ENCODE data around the gene ILRUN. TPM values are rescaled to one million over a fixed set of nuclear protein-coding genes. Genes with fewer than 3 reads are reported as not detected.
"Not testable (repeated sequence)": the region's sequence is repeated elsewhere in the genome, so short reads cannot be mapped to it uniquely, and the experiment has no call there.

Gene ILRUN
- total RNA-seq, 2 experiments from 2014 or later = 27.1 to 82.7 TPM

- POLR2A ChIA-PET = interaction anchor here (0.6 to 0.9 kb wide), 2 partner anchors 30 to 93 kb away, joined by 4 to 5 read pairs; no protein-coding TSS in a partner anchor
- no TSS peak for BruUV-seq (replicated peaks)
- H3K4me1 ChIP-seq (ENCODE audit: insufficient read depth, low read length, poor library complexity, severe bottlenecking) = peaks cover 65% of the 10 kb centered on the region
- H2AFZ ChIP-seq (ENCODE audit: low read length) = no peak overlapping the region
- H3K4me2 ChIP-seq (ENCODE audit: low read length) = peak overlapping the region; percentile 5
- TF ChIP-seq CTCF (conservative IDR thresholded peaks at IDR 0.05; ENCODE audit: low read length) (no peak), EZH2phosphoT487 (IDR thresholded peaks at IDR 0.05; ENCODE audit: borderline replicate concordance, low read depth, low read length) (no peak)
- peak overlapping the region; percentile 6 for H3K27ac ChIP-seq (ENCODE audit: low read depth, low read length, poor library complexity, severe bottlenecking)
- H3K9me2 ChIP-seq (ENCODE audit: insufficient read depth, low read length) = no peaks in the 10 kb centered on the region
- H4K20me1 ChIP-seq (ENCODE audit: insufficient read depth, low read length) = no peaks in the 10 kb centered on the region
- intact Hi-C loops (cut with micrococcal nuclease; ENCODE audit: unreplicated experiment) = no loop called here
- peaks cover 60% of the 10 kb centered on the region for H3K36me3 ChIP-seq (ENCODE audit: insufficient read depth, low read length)
- H3K9me3 ChIP-seq (ENCODE audit: low read length) = no peaks in the 10 kb centered on the region
- peaks cover 78% of the 10 kb centered on the region for H3K79me2 ChIP-seq (ENCODE audit: insufficient read depth, low read depth, low read length)
- DNase-seq (ENCODE audit: low spot score) = no peak
- H3K4me3 ChIP-seq (ENCODE audit: low read depth, low read length, poor library complexity, severe bottlenecking) = no peak overlapping the region
- CTCF ChIA-PET (ENCODE audit: unreplicated experiment) = no interaction called here
Observed at GRCh38 chr6:34652263-34652662, 44.3 kb downstream of the ILRUN start.

GRCh38 chr6:34650823-34651222 is 45.7 kb downstream of the ILRUN start:
- no TSS peak for BruUV-seq (replicated peaks)
- H3K4me2 ChIP-seq (ENCODE audit: low read length) = peak overlapping the region; percentile 25
- H3K9me2 ChIP-seq (ENCODE audit: insufficient read depth, low read length) = no peaks in the 10 kb centered on the region
- CTCF ChIA-PET (ENCODE audit: unreplicated experiment) = no interaction called here
- no peak overlapping the region for H2AFZ ChIP-seq (ENCODE audit: low read length)
- H3K27ac ChIP-seq (ENCODE audit: low read depth, low read length, poor library complexity, severe bottlenecking) = peak overlapping the region; percentile 19
- intact Hi-C loops (cut with micrococcal nuclease; ENCODE audit: unreplicated experiment) = no loop called here
- H3K36me3 ChIP-seq (ENCODE audit: insufficient read depth, low read length) = peaks cover 75% of the 10 kb centered on the region
- TF ChIP-seq EZH2phosphoT487 (IDR thresholded peaks at IDR 0.05; ENCODE audit: borderline replicate concordance, low read depth, low read length) (no peak), CTCF (conservative IDR thresholded peaks at IDR 0.05; ENCODE audit: low read length) (no peak)
- H4K20me1 ChIP-seq (ENCODE audit: insufficient read depth, low read length) = no peaks in the 10 kb centered on the region
- no peaks in the 10 kb centered on the region for H3K9me3 ChIP-seq (ENCODE audit: low read length)
- POLR2A ChIA-PET = interaction anchor here (1.0 to 2.2 kb wide), 3 partner anchors 22 to 43 kb away, joined by 5 to 8 read pairs (median 7); no protein-coding TSS in a partner anchor
- H3K4me3 ChIP-seq (ENCODE audit: low read depth, low read length, poor library complexity, severe bottlenecking) = no peak overlapping the region
- peaks cover 52% of the 10 kb centered on the region for H3K4me1 ChIP-seq (ENCODE audit: insufficient read depth, low read length, poor library complexity, severe bottlenecking)
- H3K79me2 ChIP-seq (ENCODE audit: insufficient read depth, low read depth, low read length) = peaks cover 79% of the 10 kb centered on the region
- DNase-seq (ENCODE audit: low spot score) = no peak

GRCh38 chr6:34650232-34650631 is 46.3 kb downstream of the ILRUN start:
- CTCF ChIA-PET (ENCODE audit: unreplicated experiment); H3K9me3 ChIP-seq (ENCODE audit: low read length); H3K4me2 ChIP-seq (ENCODE audit: low read length); H2AFZ ChIP-seq (ENCODE audit: low read length); H3K9me2 ChIP-seq (ENCODE audit: insufficient read depth, low read length); H3K27ac ChIP-seq (ENCODE audit: low read depth, low read length, poor library complexity, severe bottlenecking); DNase-seq (ENCODE audit: low spot score); BruUV-seq (replicated peaks); H4K20me1 ChIP-seq (ENCODE audit: insufficient read depth, low read length); intact Hi-C loops (cut with micrococcal nuclease; ENCODE audit: unreplicated experiment); H3K4me3 ChIP-seq (ENCODE audit: low read depth, low read length, poor library complexity, severe bottlenecking): not testable (repeated sequence)
- POLR2A ChIA-PET = interaction anchor here (1.7 to 2.2 kb wide), 2 partner anchors 22 to 24 kb away, joined by 7 to 8 read pairs; no protein-coding TSS in a partner anchor
- Histone ChIP-seq H3K4me1 (ENCODE audit: insufficient read depth, low read length, poor library complexity, severe bottlenecking) (peaks cover 46% of the 10 kb centered on the region), H3K36me3 (ENCODE audit: insufficient read depth, low read length) (peaks cover 81% of the 10 kb centered on the region), H3K79me2 (ENCODE audit: insufficient read depth, low read depth, low read length) (peaks cover 73% of the 10 kb centered on the region)
